IMR-90 (cell line): Measurements from ENCODE around the gene BDH1. TPM values are rescaled to one million over a fixed set of nuclear protein-coding genes. Genes with fewer than 3 reads are reported as not detected.
A peak's percentile ranks its signal among the peaks of the same experiment; 100 is the strongest.

Experiments
- ATAC-seq: fragments of 200-7000 bp; cut with Tn5 transposase; 2 replicates; pipeline ENCODE4 v1.9.1; 2020; ENCODE audit warnings: low read depth, mild to moderate bottlenecking, moderate library complexity
- BruUV-seq: library from RNA; stranded (reverse); fragments of 400-500 nt; replicated peaks from 2 replicates; lab custom pipeline; 2021; lab: Mats Ljungman, UMichigan
- CTCF ChIA-PET: fragments of 300-600 bp; formaldehyde crosslinking; extraction: SDS; loops from one replicate; lab custom pipeline; 2021; ENCODE audit warnings: antibody characterized with exemption; lab: Yijun Ruan, JAX
- POLR2A ChIA-PET: fragments of 300-600 bp; sonication (Branson Sonifier 250); formaldehyde crosslinking; loops from one replicate; lab custom pipeline; 2022; ENCODE audit warnings: antibody characterized with exemption; ENCODE audit not compliant: unreplicated experiment; lab: Charles Lee
- DNase-seq: peaks from one replicate; pipeline ENCODE4 v3.0.0; 2013
- H2AFZ ChIP-seq: replicated peaks from 2 replicates; pipeline ENCODE3; 2013; ENCODE audit warnings: low read length, mild to moderate bottlenecking; ENCODE audit not compliant: poor library complexity
- H2AK5ac ChIP-seq: 2 replicates; pipeline ENCODE4 v1.6.1; 2013; ENCODE audit warnings: low read depth, low read length, inconsistent platforms
- H2AK9ac ChIP-seq: replicated peaks from 2 replicates; pipeline ENCODE3; 2013; ENCODE audit warnings: mild to moderate bottlenecking, low read depth, low read length, moderate library complexity; ENCODE audit not compliant: poor library complexity
- H2BK120ac ChIP-seq: 2 replicates; pipeline ENCODE4 v1.6.1; 2013; ENCODE audit warnings: low read depth, low read length, inconsistent platforms
- H2BK15ac ChIP-seq: 3 replicates; pipeline ENCODE4 v1.6.1; 2013; ENCODE audit warnings: low read depth, low read length, inconsistent platforms
- H2BK20ac ChIP-seq: 2 replicates; pipeline ENCODE4 v1.6.1; 2013; ENCODE audit warnings: low read depth, mild to moderate bottlenecking, inconsistent platforms, low read length, moderate library complexity
- H2BK5ac ChIP-seq: 2 replicates; pipeline ENCODE4 v1.6.1; 2013; ENCODE audit warnings: mild to moderate bottlenecking, low read depth, low read length, inconsistent platforms; ENCODE audit not compliant: poor library complexity, severe bottlenecking
- H3K14ac ChIP-seq: replicated peaks from 2 replicates; pipeline ENCODE4 v1.6.1; 2013; ENCODE audit warnings: low read depth, low read length, inconsistent platforms
- H3K18ac ChIP-seq: 2 replicates; pipeline ENCODE4 v1.6.1; 2013; ENCODE audit warnings: low read depth, low read length, control low read depth
- H3K23ac ChIP-seq: 2 replicates; pipeline ENCODE4 v1.6.1; 2013; ENCODE audit warnings: low read depth, low read length, inconsistent platforms
- H3K27ac ChIP-seq: 2 replicates; pipeline ENCODE4 v1.5.1; 2013; ENCODE audit warnings: mild to moderate bottlenecking, control low read depth, low read length; ENCODE audit not compliant: insufficient read depth
- H3K27me3 ChIP-seq: 2 replicates; pipeline ENCODE4 v1.6.1; 2013; ENCODE audit warnings: low read length; ENCODE audit not compliant: control insufficient read depth, insufficient read depth
- H3K36me3 ChIP-seq: 2 replicates; pipeline ENCODE4 v1.6.1; 2013; ENCODE audit warnings: low read length, mixed read lengths; ENCODE audit not compliant: control insufficient read depth, insufficient read depth
- H3K4ac ChIP-seq: 2 replicates; pipeline ENCODE4 v1.6.1; 2013; ENCODE audit warnings: low read depth, low read length, inconsistent platforms
- H3K4me1 ChIP-seq: 2 replicates; pipeline ENCODE4 v1.6.1; 2013; ENCODE audit warnings: low read length, mixed read lengths; ENCODE audit not compliant: control insufficient read depth, insufficient read depth
- H3K4me2 ChIP-seq: 2 replicates; pipeline ENCODE4 v1.6.1; 2013; ENCODE audit warnings: low read depth, mild to moderate bottlenecking, control low read depth, low read length, moderate library complexity
- H3K4me3 ChIP-seq: 2 replicates; pipeline ENCODE4 v1.5.1; 2013; ENCODE audit warnings: low read depth, mild to moderate bottlenecking, control low read depth, low read length, moderate library complexity; ENCODE audit not compliant: insufficient read depth
- H3K56ac ChIP-seq: 2 replicates; pipeline ENCODE4 v1.6.1; 2013; ENCODE audit warnings: low read length, inconsistent platforms; ENCODE audit not compliant: insufficient read depth; ENCODE audit errors: extremely low read depth
- H3K79me1 ChIP-seq, 2 experiments: 2 replicates each; pipeline ENCODE4 v1.6.1; 2013; ENCODE audit warnings: low read length in 2 of 2, inconsistent platforms in 1 of 2, low read depth in 1 of 2
- H3K9ac ChIP-seq: 2 replicates; pipeline ENCODE4 v1.6.1; 2013; ENCODE audit warnings: low read depth, low read length, control low read depth
- H3K9me1 ChIP-seq: 2 replicates; pipeline ENCODE4 v1.6.1; 2013; ENCODE audit warnings: low read length, inconsistent platforms; ENCODE audit not compliant: insufficient read depth
- H3K9me3 ChIP-seq: 2 replicates; pipeline ENCODE4 v1.6.1; 2013; ENCODE audit warnings: low read length; ENCODE audit not compliant: control insufficient read depth, insufficient read depth
- H4K20me1 ChIP-seq: 2 replicates; pipeline ENCODE4 v1.6.1; 2013; ENCODE audit warnings: low read length, inconsistent platforms; ENCODE audit not compliant: insufficient read depth
- H4K5ac ChIP-seq: 2 replicates; pipeline ENCODE4 v1.6.1; 2013; ENCODE audit warnings: mild to moderate bottlenecking, low read depth, low read length, control low read depth
- H4K8ac ChIP-seq, 2 experiments: 2 replicates each; pipeline ENCODE4 v1.6.1; 2013; ENCODE audit warnings: low read depth in 2 of 2, low read length in 2 of 2, control low read depth in 1 of 2, inconsistent platforms in 1 of 2
- H4K91ac ChIP-seq: 2 replicates; pipeline ENCODE4 v1.6.1; 2013; ENCODE audit warnings: low read depth, low read length, inconsistent platforms; ENCODE audit not compliant: insufficient read depth
- RAD21 ChIP-seq: IDR thresholded peaks from 2 replicates; pipeline ENCODE4 v1.6.1; 2012; ENCODE audit warnings: low read length, improper control_type of control experiment
- RCOR1 ChIP-seq: IDR thresholded peaks from 2 replicates; pipeline ENCODE4 v1.6.1; 2012; ENCODE audit warnings: mild to moderate bottlenecking, low read length, improper control_type of control experiment; ENCODE audit not compliant: insufficient replicate concordance
- WGBS, 2 experiments: methylation state at CpG; one replicate each; pipeline versions ENCODE4 v1.1.5 to v1.1.7; 2013; ENCODE audit warnings: missing lambda C conversion rate in 2 of 2; ENCODE audit not compliant: insufficient read length in 1 of 2; ENCODE audit errors: extremely low coverage in 2 of 2; 5-methylcytosine and 5-hydroxymethylcytosine counted together
- dilution Hi-C: fragments of 300-500 bp; cut with HindIII; formaldehyde crosslinking; loops from one replicate; pipeline ENCODE4 v1.14.3; 2018; ENCODE audit warnings: low sequenced_read_pairs; ENCODE audit not compliant: unreplicated experiment
- in situ Hi-C: fragments of 300-500 bp; cut with MboI; formaldehyde crosslinking; loops from 3 replicates; pipeline ENCODE4 v1.14.3; 2019; ENCODE audit warnings: low sequenced_read_pairs, inconsistent platforms, mixed read lengths
- intact Hi-C: fragments of 100-400 bp; cut with micrococcal nuclease; formaldehyde crosslinking; loops from 2 replicates; pipeline ENCODE4 v1.10.0; 2022
- polyA plus RNA-seq, 3 experiments: library from polyadenylated mRNA; depleted of rRNA; stranded (reverse); fragments of >200 nt; gene quantifications; 2 replicates each; pipeline ENCODE4 v1.2.3, GENCODE V29; 2012; ENCODE audit warnings: low replicate concordance in 1 of 3
- total RNA-seq: library from RNA; depleted of rRNA; stranded (reverse); fragments of >200 nt; gene quantifications from 2 replicates; pipeline ENCODE4 v1.2.3, GENCODE V29; 2012

The BDH1 gene
- total and polyA plus RNA-seq, 2 of the 4 experiments (the other 2 are of a cell fraction), result 2.7 to 4.4 TPM

DNA sequence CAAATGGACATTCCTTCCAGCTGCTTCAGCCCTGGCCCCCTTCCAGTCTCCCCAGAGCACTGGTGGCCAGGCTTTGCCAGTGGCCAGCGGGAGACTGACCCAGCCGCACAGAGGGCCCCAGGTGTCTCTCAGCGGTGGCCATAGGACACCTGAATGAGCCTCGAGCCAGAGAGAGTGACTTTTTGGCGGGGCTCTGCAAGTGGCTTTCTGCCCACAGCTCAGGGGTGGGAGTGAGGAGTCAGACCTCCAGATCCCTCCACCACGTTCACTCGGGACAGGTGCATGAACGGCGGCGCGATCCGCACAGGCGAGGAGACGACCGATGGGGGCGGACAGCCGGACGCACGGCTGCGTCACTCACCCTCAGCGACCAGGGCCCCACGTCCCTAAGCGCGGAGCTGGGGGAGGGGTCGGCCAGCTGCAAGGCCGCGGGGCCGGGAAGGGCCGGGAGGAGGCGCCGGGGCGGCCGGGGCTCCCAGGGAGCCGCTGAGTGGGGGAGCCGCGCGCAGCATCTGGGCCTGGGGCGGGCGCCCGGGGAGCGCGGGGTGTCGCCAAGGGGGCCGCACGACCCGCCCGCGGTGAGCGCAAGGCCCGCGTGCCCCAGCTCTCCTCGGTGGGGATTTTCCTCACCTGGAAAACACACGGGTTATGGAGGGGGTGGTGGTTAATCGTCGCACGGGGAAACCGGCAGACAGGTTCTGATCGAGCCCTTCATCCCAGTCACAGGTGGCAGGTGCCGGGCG is 57.1 kb downstream of the BDH1 start:
- H3K9me3 ChIP-seq, result no peaks in the 10 kb centered on the region
- BruUV-seq, result no TSS peak
- ChIA-PET POLR2A (no interaction called here), CTCF (interaction anchor here (1.7 kb wide), 1 partner anchor 35 kb away, joined by 4 read pairs; no protein-coding TSS in a partner anchor)
- H3K9me1 ChIP-seq, result no peaks in the 10 kb centered on the region
- no peak overlapping the region for H3K27ac ChIP-seq
- H3K4me1 ChIP-seq, result peaks cover 3% of the 10 kb centered on the region
- no peak overlapping the region for H3K9ac ChIP-seq
- H3K56ac ChIP-seq, result no peak overlapping the region
- no peak overlapping the region for H2BK20ac ChIP-seq
- H2BK5ac ChIP-seq, result no peak overlapping the region
- no peak overlapping the region for H2BK120ac ChIP-seq
- H2AK5ac ChIP-seq, result 0 out of 2 replicates have a peak overlapping the region, but pooled peaks have one; percentile 18
- peak overlapping the region; percentile 7 for H2AFZ ChIP-seq
- WGBS, 2 experiments, result no CpG with 5 or more reads among the region's 60 CpGs
- H2BK15ac ChIP-seq, result no peak overlapping the region
- no peak overlapping the region for H3K14ac ChIP-seq
- in situ Hi-C loops (no loop called here), intact Hi-C loops (no loop called here), dilution Hi-C loops (no loop called here)
- H3K4me2 ChIP-seq, result no peak overlapping the region
- H4K5ac ChIP-seq, result no peak overlapping the region
- DNase-seq (no peak), ATAC-seq (no peak)
- no peaks in the 10 kb centered on the region for H4K20me1 ChIP-seq
- no peaks in the 10 kb centered on the region for H3K36me3 ChIP-seq
- no peak overlapping the region for H3K23ac ChIP-seq
- H3K27me3 ChIP-seq, result 0 out of 2 replicates have a peak, but pooled peaks cover 5% of the 10 kb centered on the region
- H3K18ac ChIP-seq, result no peak overlapping the region
- TF ChIP-seq RAD21 (no peak), RCOR1 (no peak)
- H4K91ac ChIP-seq, result no peak overlapping the region
- no peaks in the 10 kb centered on the region for H3K79me1 ChIP-seq
- no peak overlapping the region for H4K8ac ChIP-seq
- H2AK9ac ChIP-seq, result no peak overlapping the region
- H3K4ac ChIP-seq, result no peak overlapping the region
- no peak overlapping the region for H3K4me3 ChIP-seq
